Memory B cell (primary cell): ENCODE results near the gene PROS1.
A peak's percentile ranks its signal among the peaks of the same experiment; 100 is the strongest.
"Not testable (repeated sequence)": the region's sequence is repeated elsewhere in the genome, so short reads cannot be mapped to it uniquely, and the experiment has no call there.

Source experiments
- ATAC-seq: fragments of 150-1000 bp; cut with Tn5 transposase; 2 replicates; pipeline ENCODE4 v1.10.0; 2021; ENCODE audit warnings: low read depth, mild to moderate bottlenecking, moderate library complexity
- DNase-seq, 2 donors: peaks; one replicate each; pipeline ENCODE4 v3.0.0; 2022; ENCODE audit warnings: low spot score in 2 of 2
- H3K27ac Mint-ChIP-seq: one replicate; pipeline ENCODE4 v1.8.0; 2022; ENCODE audit warnings: mild to moderate bottlenecking, moderate library complexity, mixed read lengths
- H3K27me3 Mint-ChIP-seq: one replicate; pipeline ENCODE4 v1.8.0; 2022; ENCODE audit warnings: mixed read lengths
- H3K36me3 Mint-ChIP-seq: one replicate; pipeline ENCODE4 v1.8.0; 2022; ENCODE audit warnings: mild to moderate bottlenecking, mixed read lengths
- H3K4me1 Mint-ChIP-seq: one replicate; pipeline ENCODE4 v1.8.0; 2022; ENCODE audit warnings: mixed read lengths
- H3K4me3 Mint-ChIP-seq: one replicate; pipeline ENCODE4 v1.8.0; 2022; ENCODE audit warnings: mild to moderate bottlenecking, moderate library complexity, mixed read lengths
- H3K9me3 Mint-ChIP-seq: one replicate; pipeline ENCODE4 v1.8.0; 2022; ENCODE audit warnings: mixed read lengths

PROS1 gene

GRCh38 chr3:93989241-93989640 lies 15.5 kb upstream of the PROS1 start:
- H3K27me3 Mint-ChIP-seq: no peaks in the 10 kb centered on the region
- ATAC-seq (no peak), DNase-seq (no peak)
- no peak overlapping the region for H3K27ac Mint-ChIP-seq
- no peak overlapping the region for H3K4me3 Mint-ChIP-seq
- H3K36me3 Mint-ChIP-seq: no peaks in the 10 kb centered on the region
- H3K9me3 Mint-ChIP-seq: no peaks in the 10 kb centered on the region
- peaks cover 2% of the 10 kb centered on the region for H3K4me1 Mint-ChIP-seq

GRCh38 chr3:93988764-93989163 lies 15.1 kb upstream of the PROS1 start:
- H3K36me3 Mint-ChIP-seq: no peaks in the 10 kb centered on the region

GRCh38 chr3:93988283-93988682 lies 14.6 kb upstream of the PROS1 start:
- Mint-ChIP-seq H3K36me3 (no peaks in the 10 kb centered on the region), H3K4me1 (peaks cover 2% of the 10 kb centered on the region)

More at GRCh38 chr3:93988764-93989163, 15.1 kb upstream of the PROS1 start:
- Mint-ChIP-seq H3K4me1 (peaks cover 2% of the 10 kb centered on the region), H3K27me3 (no peaks in the 10 kb centered on the region), H3K4me3 (no peak overlapping the region), H3K9me3 (no peaks in the 10 kb centered on the region), H3K27ac (no peak overlapping the region)
- ATAC-seq (no peak), DNase-seq (no peak)

GRCh38 chr3:93984618-93985017 lies 10.9 kb upstream of the PROS1 start:
- ATAC-seq: no peak
- Mint-ChIP-seq H3K27me3 (no peaks in the 10 kb centered on the region), H3K9me3 (no peaks in the 10 kb centered on the region), H3K27ac (peak overlapping the region; percentile 38), H3K4me3 (no peak overlapping the region), H3K4me1 (peaks cover 3% of the 10 kb centered on the region), H3K36me3 (no peaks in the 10 kb centered on the region)
- DNase-seq: no peak

More at GRCh38 chr3:93988283-93988682, 14.6 kb upstream of the PROS1 start:
- no peak for DNase-seq
- no peak for ATAC-seq
- Mint-ChIP-seq H3K4me3 (no peak overlapping the region), H3K9me3 (no peaks in the 10 kb centered on the region), H3K27me3 (no peaks in the 10 kb centered on the region), H3K27ac (no peak overlapping the region)

- peaks cover 6% of the 10 kb centered on the region for H3K4me1 Mint-ChIP-seq
- no peaks in the 10 kb centered on the region for H3K9me3 Mint-ChIP-seq
- no peak overlapping the region for H3K4me3 Mint-ChIP-seq
- no peaks in the 10 kb centered on the region for H3K27me3 Mint-ChIP-seq
- no peak overlapping the region for H3K27ac Mint-ChIP-seq
- ATAC-seq: no peak
- no peaks in the 10 kb centered on the region for H3K36me3 Mint-ChIP-seq
- DNase-seq: no peak
Measured at GRCh38 chr3:93983408-93983807, 9.7 kb upstream of the PROS1 start.

- H3K27ac Mint-ChIP-seq: no peak overlapping the region
Measured at GRCh38 chr3:93981649-93982048, 8.0 kb upstream of the PROS1 start.

GRCh38 chr3:93979850-93980676 lies 6.4 kb upstream of the PROS1 start, which contains the start of gene ARL13B:
ARL13B (plus strand) TSS chr3:93980155; CDS start chr3:93980424, 269 bp downstream.
- ATAC-seq (peak; percentile 96), DNase-seq (peak; percentile 81 to 92)
- Mint-ChIP-seq H3K36me3 (no peaks in the 10 kb centered on the region), H3K27me3 (peaks cover 2% of the 10 kb centered on the region), H3K27ac (peak within 1 kb of the TSS; percentile 95), H3K9me3 (no peaks in the 10 kb centered on the region), H3K4me3 (peak within 1 kb of the TSS; percentile 82), H3K4me1 (peaks cover 6% of the 10 kb centered on the region)

More at GRCh38 chr3:93981649-93982048, 8.0 kb upstream of the PROS1 start:
- Mint-ChIP-seq H3K4me3 (no peak overlapping the region), H3K27me3 (no peaks in the 10 kb centered on the region), H3K9me3 (no peaks in the 10 kb centered on the region), H3K4me1 (peaks cover 6% of the 10 kb centered on the region), H3K36me3 (no peaks in the 10 kb centered on the region)
- DNase-seq: no peak
- ATAC-seq: no peak

- Mint-ChIP-seq H3K4me1 (peaks cover 11% of the 10 kb centered on the region), H3K4me3 (no peak overlapping the region), H3K27ac (no peak overlapping the region), H3K9me3 (no peaks in the 10 kb centered on the region), H3K36me3 (no peaks in the 10 kb centered on the region), H3K27me3 (peaks cover 5% of the 10 kb centered on the region)
- DNase-seq: no peak
- ATAC-seq: no peak
Measured at GRCh38 chr3:93969997-93970396, 3.7 kb downstream of the PROS1 start.

- H3K27me3 Mint-ChIP-seq: peaks cover 5% of the 10 kb centered on the region
- no peak for DNase-seq
- no peak overlapping the region for H3K27ac Mint-ChIP-seq
- H3K9me3 Mint-ChIP-seq: no peaks in the 10 kb centered on the region
- no peaks in the 10 kb centered on the region for H3K36me3 Mint-ChIP-seq
- ATAC-seq: no peak
- no peak overlapping the region for H3K4me3 Mint-ChIP-seq
- peaks cover 11% of the 10 kb centered on the region for H3K4me1 Mint-ChIP-seq
Measured at GRCh38 chr3:93969443-93969842, 4.3 kb downstream of the PROS1 start.

- not testable (repeated sequence) for H3K36me3 Mint-ChIP-seq, DNase-seq, H3K4me3 Mint-ChIP-seq, H3K9me3 Mint-ChIP-seq, H3K27me3 Mint-ChIP-seq, H3K4me1 Mint-ChIP-seq, H3K27ac Mint-ChIP-seq, ATAC-seq
Measured at GRCh38 chr3:93965106-93965505, 8.6 kb downstream of the PROS1 start.

GRCh38 chr3:93962798-93963197 lies 10.9 kb downstream of the PROS1 start:
- no peak for ATAC-seq
- Mint-ChIP-seq H3K4me3 (no peak overlapping the region), H3K27me3 (peaks cover 3% of the 10 kb centered on the region), H3K27ac (no peak overlapping the region), H3K4me1 (no peaks in the 10 kb centered on the region), H3K36me3 (no peaks in the 10 kb centered on the region), H3K9me3 (no peaks in the 10 kb centered on the region)
- DNase-seq: no peak

- H3K4me3 Mint-ChIP-seq: no peak overlapping the region
- H3K9me3 Mint-ChIP-seq: peaks cover under 1% of the 10 kb centered on the region
- DNase-seq (no peak), ATAC-seq (no peak)
- H3K36me3 Mint-ChIP-seq: no peaks in the 10 kb centered on the region
- H3K27me3 Mint-ChIP-seq: peaks cover 3% of the 10 kb centered on the region
- no peak overlapping the region for H3K27ac Mint-ChIP-seq
- no peaks in the 10 kb centered on the region for H3K4me1 Mint-ChIP-seq
Measured at GRCh38 chr3:93961489-93961888, 12.2 kb downstream of the PROS1 start.

GRCh38 chr3:93961026-93961425 lies 12.7 kb downstream of the PROS1 start:
- Mint-ChIP-seq H3K27ac (no peak overlapping the region), H3K27me3 (peaks cover 3% of the 10 kb centered on the region), H3K36me3 (no peaks in the 10 kb centered on the region), H3K4me1 (no peaks in the 10 kb centered on the region), H3K4me3 (no peak overlapping the region), H3K9me3 (peaks cover 2% of the 10 kb centered on the region)
- no peak for DNase-seq
- no peak for ATAC-seq

- H3K9me3 Mint-ChIP-seq, H3K27ac Mint-ChIP-seq, DNase-seq, H3K4me3 Mint-ChIP-seq, ATAC-seq, H3K27me3 Mint-ChIP-seq, H3K4me1 Mint-ChIP-seq, H3K36me3 Mint-ChIP-seq: not testable (repeated sequence)
Measured at GRCh38 chr3:93949958-93950357, 23.7 kb downstream of the PROS1 start.

GRCh38 chr3:93937485-93937884 lies 36.2 kb downstream of the PROS1 start:
- DNase-seq: not testable (repeated sequence)

More at GRCh38 chr3:93937485-93937884, 36.2 kb downstream of the PROS1 start:
- H3K4me1 Mint-ChIP-seq, H3K4me3 Mint-ChIP-seq, H3K27me3 Mint-ChIP-seq, H3K27ac Mint-ChIP-seq, H3K36me3 Mint-ChIP-seq, H3K9me3 Mint-ChIP-seq, ATAC-seq: not testable (repeated sequence)
